Measurements from ENCODE around the gene CD82. TPM values are rescaled to one million over a fixed set of nuclear protein-coding genes. Genes with fewer than 3 reads are reported as not detected.

CD82 gene
- total and polyA plus RNA-seq, 2 of the 8 experiments (the other 6 are each of a cell fraction or from before 2014, with no cell fraction given) = 7.9 to 10.3 TPM

GRCh38 chr11:44524346-44524745 is 41.1 kb upstream of the CD82 start:
- Histone ChIP-seq H4K5ac (ENCODE audit: insufficient read length, low read depth, low read length) (no peak overlapping the region), H2AFZ (ENCODE audit: low read length) (no peak overlapping the region), H3K27ac (ENCODE audit: low read depth, low read length) (no peak overlapping the region), H4K8ac (ENCODE audit: extremely low read depth, insufficient read depth, low read length) (no peak overlapping the region), H3K14ac (ENCODE audit: insufficient read length) (no peak overlapping the region), H3K4ac (replicated peaks; ENCODE audit: insufficient read length, low read depth, low read length) (no peak overlapping the region), H2BK120ac (replicated peaks; ENCODE audit: low read depth, low read length) (no peak overlapping the region), H3K56ac (replicated peaks; ENCODE audit: insufficient read length, low read depth, low read length) (no peak overlapping the region), H3K23ac (ENCODE audit: insufficient read length) (no peak overlapping the region), H3K27me3 (replicated peaks in 1 of 4; ENCODE audit: control insufficient read depth in 3 of 4, extremely low read depth in 1 of 4, insufficient read depth in 3 of 4, low read length in 3 of 4) (no peaks in the 10 kb centered on the region), H3K9ac (replicated peaks in 1 of 4; ENCODE audit: extremely low read depth in 1 of 4, low read depth in 3 of 4, low read length in 3 of 4) (no peak overlapping the region), H3K18ac (ENCODE audit: extremely low read depth, low read length) (no peak overlapping the region), H4K91ac (replicated peaks; ENCODE audit: insufficient read length, low read length) (no peak overlapping the region), H3K36me3 (ENCODE audit: control insufficient read depth in 2 of 4, insufficient read depth in 4 of 4, low read length in 3 of 4) (no peaks in the 10 kb centered on the region), H3K4me1 (replicated peaks in 1 of 4; ENCODE audit: control insufficient read depth in 3 of 4, insufficient read depth in 4 of 4, low read length in 3 of 4) (peaks cover 0 to 7% (median 0%) of the 10 kb centered on the region in 4 experiments; a peak in 4 of 7 replicates), H3K23me2 (ENCODE audit: low read depth, low read length) (no peaks in the 10 kb centered on the region), H3K9me3 (ENCODE audit: insufficient read depth in 2 of 2, low read depth in 1 of 2, low read length in 1 of 2) (no peaks in the 10 kb centered on the region), H4K20me1 (replicated peaks in 1 of 2; ENCODE audit: control insufficient read depth in 1 of 2, insufficient read depth in 2 of 2, low read length in 2 of 2) (no peaks in the 10 kb centered on the region), H3K4me2 (ENCODE audit: insufficient read depth in 1 of 2, low read depth in 2 of 2, low read length in 2 of 2) (no peak overlapping the region), H2BK12ac (ENCODE audit: low read depth, low read length) (no peak overlapping the region), H2AK5ac (ENCODE audit: low read depth, low read length) (no peak overlapping the region), H3K79me2 (ENCODE audit: control insufficient read depth in 1 of 2, insufficient read depth in 2 of 2, low read length in 2 of 2) (no peaks in the 10 kb centered on the region), H2BK15ac (ENCODE audit: low read length) (no peak overlapping the region), H3K79me1 (ENCODE audit: low read depth, low read length) (no peaks in the 10 kb centered on the region), H3K4me3 (ENCODE audit: extremely low read depth in 1 of 4, insufficient read depth in 2 of 4, low read depth in 3 of 4, low read length in 4 of 4) (no peak overlapping the region), H2BK5ac (ENCODE audit: low read depth, low read length) (no peak overlapping the region), H2BK20ac (ENCODE audit: low read length) (0 out of 2 replicates have a peak overlapping the region, but pooled peaks have one; percentile 3)
- ChIA-PET POLR2A (ENCODE audit: partially characterized antibody) (no interaction called here), CTCF (ENCODE audit: partially characterized antibody) (interaction anchor here (0.9 to 10.5 kb wide), 21 partner anchors 8 to 266 kb away, joined by 3 to 120 read pairs (median 4); no protein-coding TSS in a partner anchor)
- DNase-seq (ENCODE audit: low read depth in 1 of 2, low spot score in 2 of 2) (no peak), FAIRE-seq (no peak)
- WGBS, 2 experiments (ENCODE audit: extremely low coverage in 1 of 2, insufficient coverage in 1 of 2, insufficient read length in 1 of 2, insufficient replicate concordance in 2 of 2, low coverage in 1 of 2, low lambda C conversion rate in 2 of 2, missing lambda C conversion rate in 1 of 2) = 95% methylated on average over 9 of the region's 10 CpGs; no CpG with 5 or more reads in 1 of the 2 experiments
- TF ChIP-seq TAF7 (optimal IDR thresholded peaks at IDR 0.05; ENCODE audit: borderline replicate concordance, low read depth, low read length) (no peak), RAD21 (IDR thresholded peaks at IDR 0.05 in 1 of 2, conservative IDR thresholded peaks at IDR 0.05 in 1 of 2; ENCODE audit: low read depth in 2 of 2, low read length in 2 of 2) (no peak)
